ENCODE data around the gene OPTC.

OPTC gene

DNA sequence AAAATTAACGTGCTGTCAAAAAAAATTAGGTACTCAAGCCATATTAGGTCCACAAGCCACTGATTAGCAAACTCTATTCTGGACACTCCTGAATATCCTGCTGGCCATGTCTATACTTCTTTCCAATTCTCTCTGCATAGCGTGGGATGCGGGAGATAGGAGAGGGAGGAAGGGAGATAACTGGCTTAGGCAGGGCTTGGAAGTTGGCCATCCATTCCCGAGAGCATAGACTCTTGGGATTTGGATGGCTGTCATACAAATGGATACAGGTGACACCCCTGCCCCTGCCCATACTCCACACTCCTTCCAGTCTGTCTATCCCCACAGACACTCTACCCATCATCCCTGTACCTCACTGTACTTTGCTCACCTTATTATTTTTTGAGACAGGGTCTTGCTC lies 20.7 kb upstream of the OPTC start:
- H3K36me3 ChIP-seq (ENCODE audit: control insufficient read depth, insufficient read depth, low read length), result no peaks in the 10 kb centered on the region
- no peak overlapping the region for H2BK15ac ChIP-seq (replicated peaks; ENCODE audit: low read depth)
- no peak overlapping the region for H3K4me3 ChIP-seq (ENCODE audit: low read length)
- no peak overlapping the region for H2AK5ac ChIP-seq (ENCODE audit: low read length)
- DNase-seq, result no peak
- H3K56ac ChIP-seq (ENCODE audit: low read length), result no peak overlapping the region
- H3K4me2 ChIP-seq (ENCODE audit: low read length), result no peak overlapping the region
- no peak overlapping the region for H2BK5ac ChIP-seq (ENCODE audit: low read length)
- H3K9ac ChIP-seq (ENCODE audit: low read length), result no peak overlapping the region
- no peak overlapping the region for H3K18ac ChIP-seq (ENCODE audit: low read length)
- no peak overlapping the region for H4K5ac ChIP-seq (ENCODE audit: low read length)
- H3K79me2 ChIP-seq (ENCODE audit: control insufficient read depth, insufficient read depth, low read length), result no peaks in the 10 kb centered on the region
- WGBS (ENCODE audit: extremely low coverage, insufficient coverage, low lambda C conversion rate), result no CpG with 5 or more reads among the region's 4 CpGs
- no peaks in the 10 kb centered on the region for H3K79me1 ChIP-seq (ENCODE audit: low read length)
- no peak overlapping the region for H3K27ac ChIP-seq (ENCODE audit: low read depth, low read length)
- no peak overlapping the region for H3K23ac ChIP-seq (ENCODE audit: low read length)
- H4K8ac ChIP-seq (ENCODE audit: low read depth, low read length), result no peak overlapping the region
- H3K27me3 ChIP-seq (ENCODE audit: insufficient read depth, low read length, poor library complexity), result no peaks in the 10 kb centered on the region
- H3K4ac ChIP-seq (ENCODE audit: low read depth, low read length), result peak overlapping the region; percentile 4
- peaks cover 4% of the 10 kb centered on the region for H3K4me1 ChIP-seq (ENCODE audit: control insufficient read depth, low read depth, low read length)
- H2BK120ac ChIP-seq (ENCODE audit: low read depth, low read length), result no peak overlapping the region

DNA sequence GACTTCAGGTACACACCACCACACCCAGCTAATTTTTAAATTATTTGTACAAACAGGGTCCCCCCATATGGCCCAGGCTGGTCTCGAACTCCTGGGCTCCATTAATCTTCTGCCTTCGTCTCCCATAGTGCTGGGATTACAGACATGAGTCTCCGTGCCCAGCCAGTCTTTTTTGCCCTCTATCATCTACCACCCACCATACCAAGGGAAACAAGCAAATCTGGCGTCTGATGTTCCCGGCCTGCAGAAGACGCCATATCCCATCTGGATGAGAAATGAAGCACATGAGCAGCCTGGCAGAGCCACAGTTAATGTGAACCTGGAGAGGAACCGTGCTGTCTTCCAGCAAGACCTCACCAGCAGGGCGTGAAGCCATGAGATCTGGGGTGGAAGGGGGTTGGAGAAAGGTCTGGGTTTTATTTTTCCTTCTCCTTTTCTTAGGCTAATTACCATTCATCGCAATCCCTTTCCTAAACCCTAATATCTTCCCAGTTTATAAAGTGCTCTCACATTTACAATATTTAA lies 20.1 kb upstream of the OPTC start:
- Histone ChIP-seq H4K8ac (ENCODE audit: low read depth, low read length) (no peak overlapping the region), H3K23ac (ENCODE audit: low read length) (no peak overlapping the region)

DNA sequence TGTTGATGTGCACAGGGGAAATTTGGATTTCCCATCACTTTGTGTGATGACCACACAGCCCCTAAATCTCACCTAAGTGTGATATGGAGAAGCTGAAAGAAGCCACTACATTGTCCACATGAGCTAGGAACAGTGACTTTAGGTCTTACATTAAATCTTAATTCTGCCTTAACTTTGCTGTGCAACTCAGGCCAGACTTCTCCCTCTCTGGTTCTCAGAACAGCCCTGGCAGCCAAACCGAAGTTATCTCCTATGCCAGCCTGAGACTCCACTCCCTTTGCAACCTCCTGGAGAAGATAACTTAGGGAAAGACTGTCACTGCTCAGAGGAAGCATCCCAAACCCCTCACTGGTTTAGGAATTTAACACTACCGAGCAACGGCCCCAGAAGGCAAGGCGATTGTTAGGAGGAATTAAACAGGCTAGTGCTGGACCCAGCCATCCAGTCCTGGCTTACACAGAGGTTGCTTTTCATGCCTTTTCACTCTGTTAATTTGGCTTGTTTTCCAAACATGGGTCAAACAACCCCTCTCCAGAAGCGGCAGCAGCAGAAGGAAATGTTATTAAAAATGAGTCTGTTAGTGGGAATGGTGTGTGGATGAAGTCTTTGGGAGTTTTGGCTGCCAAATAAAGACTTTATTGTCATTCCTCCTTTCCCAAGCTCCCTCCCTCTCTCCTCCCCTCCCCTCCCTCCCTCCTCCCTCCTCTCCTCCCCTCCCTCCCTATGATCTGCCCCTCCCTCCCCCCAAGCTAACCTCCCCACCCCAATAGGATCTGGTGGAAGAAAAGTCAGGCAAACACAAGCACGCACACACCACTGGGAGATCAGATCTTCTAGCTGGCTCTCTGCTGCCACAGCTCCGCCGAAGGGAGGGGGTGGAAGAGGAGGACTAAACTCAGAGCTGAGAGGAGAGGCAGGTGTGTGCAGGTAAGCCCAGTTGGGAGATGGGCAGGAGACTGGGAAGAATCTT lies 18.7 kb upstream of the OPTC start, which contains the start of gene PRELP:
Gene PRELP (plus strand): TSS at position 795 of the 970 bp plus-strand sequence. CDS start 7,379 bp downstream, outside the sequence.
- no peak within 1 kb of the TSS for H2BK120ac ChIP-seq (ENCODE audit: low read depth, low read length)
- H3K9ac ChIP-seq (ENCODE audit: low read length), result no peak within 1 kb of the TSS
- no peak within 1 kb of the TSS for H3K23ac ChIP-seq (ENCODE audit: low read length)
- H2BK5ac ChIP-seq (ENCODE audit: low read length), result no peak within 1 kb of the TSS
- H3K79me2 ChIP-seq (ENCODE audit: control insufficient read depth, insufficient read depth, low read length), result no peaks in the 10 kb centered on the region
- no peak within 1 kb of the TSS for H3K4me3 ChIP-seq (ENCODE audit: low read length)
- no peak within 1 kb of the TSS for H4K8ac ChIP-seq (ENCODE audit: low read depth, low read length)
- WGBS (ENCODE audit: extremely low coverage, insufficient coverage, low lambda C conversion rate), result no CpG with 5 or more reads among the region's 8 CpGs
- H3K4me1 ChIP-seq (ENCODE audit: control insufficient read depth, low read depth, low read length), result peaks cover 4% of the 10 kb centered on the region
- H2AK5ac ChIP-seq (ENCODE audit: low read length), result peak within 1 kb of the TSS; percentile 66
- H3K56ac ChIP-seq (ENCODE audit: low read length), result peak within 1 kb of the TSS; percentile 54
- no peaks in the 10 kb centered on the region for H3K27me3 ChIP-seq (ENCODE audit: insufficient read depth, low read length, poor library complexity)
- no peaks in the 10 kb centered on the region for H3K79me1 ChIP-seq (ENCODE audit: low read length)
- no peak within 1 kb of the TSS for H3K18ac ChIP-seq (ENCODE audit: low read length)
- peak; percentile 88 for DNase-seq
- no peak within 1 kb of the TSS for H3K4ac ChIP-seq (ENCODE audit: low read depth, low read length)
- no peak within 1 kb of the TSS for H4K5ac ChIP-seq (ENCODE audit: low read length)
- no peak within 1 kb of the TSS for H2BK15ac ChIP-seq (replicated peaks; ENCODE audit: low read depth)
- H3K27ac ChIP-seq (ENCODE audit: low read depth, low read length), result no peak within 1 kb of the TSS
- no peak within 1 kb of the TSS for H3K4me2 ChIP-seq (ENCODE audit: low read length)
- no peaks in the 10 kb centered on the region for H3K36me3 ChIP-seq (ENCODE audit: control insufficient read depth, insufficient read depth, low read length)

More for the DNA sequence above, 20.1 kb upstream of the OPTC start:
- H3K4ac ChIP-seq (ENCODE audit: low read depth, low read length), result no peak overlapping the region
- DNase-seq, result no peak
- H3K9ac ChIP-seq (ENCODE audit: low read length), result no peak overlapping the region
- H4K5ac ChIP-seq (ENCODE audit: low read length), result no peak overlapping the region
- no peaks in the 10 kb centered on the region for H3K36me3 ChIP-seq (ENCODE audit: control insufficient read depth, insufficient read depth, low read length)
- peak overlapping the region; percentile 19 for H3K56ac ChIP-seq (ENCODE audit: low read length)
- no peaks in the 10 kb centered on the region for H3K27me3 ChIP-seq (ENCODE audit: insufficient read depth, low read length, poor library complexity)
- WGBS (ENCODE audit: extremely low coverage, insufficient coverage, low lambda C conversion rate), result 100% methylated on average over 1 of the region's 9 CpGs
- no peak overlapping the region for H3K4me2 ChIP-seq (ENCODE audit: low read length)
- no peak overlapping the region for H3K4me3 ChIP-seq (ENCODE audit: low read length)
- H3K27ac ChIP-seq (ENCODE audit: low read depth, low read length), result no peak overlapping the region
- H3K79me1 ChIP-seq (ENCODE audit: low read length), result no peaks in the 10 kb centered on the region
- no peak overlapping the region for H3K18ac ChIP-seq (ENCODE audit: low read length)
- H3K4me1 ChIP-seq (ENCODE audit: control insufficient read depth, low read depth, low read length), result peaks cover 4% of the 10 kb centered on the region
- H2BK15ac ChIP-seq (replicated peaks; ENCODE audit: low read depth), result no peak overlapping the region
- H2BK5ac ChIP-seq (ENCODE audit: low read length), result no peak overlapping the region
- peak overlapping the region; percentile 67 for H2AK5ac ChIP-seq (ENCODE audit: low read length)
- no peaks in the 10 kb centered on the region for H3K79me2 ChIP-seq (ENCODE audit: control insufficient read depth, insufficient read depth, low read length)
- H2BK120ac ChIP-seq (ENCODE audit: low read depth, low read length), result no peak overlapping the region

- Histone ChIP-seq H2BK15ac (replicated peaks; ENCODE audit: low read depth) (no peak overlapping the region), H2BK120ac (ENCODE audit: low read depth, low read length) (no peak overlapping the region), H3K27me3 (ENCODE audit: insufficient read depth, low read length, poor library complexity) (no peaks in the 10 kb centered on the region), H3K4me1 (ENCODE audit: control insufficient read depth, low read depth, low read length) (peaks cover 7% of the 10 kb centered on the region), H4K8ac (ENCODE audit: low read depth, low read length) (no peak overlapping the region), H3K4me3 (ENCODE audit: low read length) (no peak overlapping the region), H3K79me1 (ENCODE audit: low read length) (no peaks in the 10 kb centered on the region), H3K23ac (ENCODE audit: low read length) (no peak overlapping the region), H3K9ac (ENCODE audit: low read length) (no peak overlapping the region), H2BK5ac (ENCODE audit: low read length) (no peak overlapping the region), H4K5ac (ENCODE audit: low read length) (no peak overlapping the region), H3K79me2 (ENCODE audit: control insufficient read depth, insufficient read depth, low read length) (no peaks in the 10 kb centered on the region), H3K27ac (ENCODE audit: low read depth, low read length) (no peak overlapping the region), H3K18ac (ENCODE audit: low read length) (no peak overlapping the region), H3K36me3 (ENCODE audit: control insufficient read depth, insufficient read depth, low read length) (no peaks in the 10 kb centered on the region), H3K4ac (ENCODE audit: low read depth, low read length) (no peak overlapping the region), H2AK5ac (ENCODE audit: low read length) (no peak overlapping the region), H3K4me2 (ENCODE audit: low read length) (no peak overlapping the region), H3K56ac (ENCODE audit: low read length) (no peak overlapping the region)
- no peak for DNase-seq
- no CpG with 5 or more reads among the region's 9 CpGs for WGBS (ENCODE audit: extremely low coverage, insufficient coverage, low lambda C conversion rate)
These were observed 17.6 kb upstream of the OPTC start for GRCh38 chr1:203476216-203476814.

GRCh38 chr1:203477748-203478147 lies 16.2 kb upstream of the OPTC start:
- H4K5ac ChIP-seq (ENCODE audit: low read length), result no peak overlapping the region
- H3K18ac ChIP-seq (ENCODE audit: low read length), result no peak overlapping the region
- DNase-seq, result no peak

More at GRCh38 chr1:203477748-203478147, 16.2 kb upstream of the OPTC start:
- Histone ChIP-seq H3K9ac (ENCODE audit: low read length) (no peak overlapping the region), H3K36me3 (ENCODE audit: control insufficient read depth, insufficient read depth, low read length) (no peaks in the 10 kb centered on the region), H3K56ac (ENCODE audit: low read length) (no peak overlapping the region), H2BK15ac (replicated peaks; ENCODE audit: low read depth) (no peak overlapping the region), H2AK5ac (ENCODE audit: low read length) (peak overlapping the region; percentile 49), H2BK120ac (ENCODE audit: low read depth, low read length) (no peak overlapping the region), H2BK5ac (ENCODE audit: low read length) (no peak overlapping the region), H3K4me2 (ENCODE audit: low read length) (no peak overlapping the region), H3K27me3 (ENCODE audit: insufficient read depth, low read length, poor library complexity) (no peaks in the 10 kb centered on the region), H3K4me3 (ENCODE audit: low read length) (no peak overlapping the region), H3K4ac (ENCODE audit: low read depth, low read length) (no peak overlapping the region), H4K8ac (ENCODE audit: low read depth, low read length) (no peak overlapping the region), H3K79me1 (ENCODE audit: low read length) (no peaks in the 10 kb centered on the region), H3K4me1 (ENCODE audit: control insufficient read depth, low read depth, low read length) (peaks cover 7% of the 10 kb centered on the region), H3K23ac (ENCODE audit: low read length) (no peak overlapping the region), H3K27ac (ENCODE audit: low read depth, low read length) (no peak overlapping the region), H3K79me2 (ENCODE audit: control insufficient read depth, insufficient read depth, low read length) (no peaks in the 10 kb centered on the region)
- no CpG with 5 or more reads among the region's 3 CpGs for WGBS (ENCODE audit: extremely low coverage, insufficient coverage, low lambda C conversion rate)
